NCI-H446 treated with DMSO at 0.1 percent for 48 hours (cell line): Measurements from ENCODE around the gene ARSI.
"Not testable (repeated sequence)": the region's sequence is repeated elsewhere in the genome, so short reads cannot be mapped to it uniquely, and the experiment has no call there.

Experiments used
- DNase-seq: peaks from one replicate; lab custom pipeline; 2025; lab: John Stamatoyannopoulos, UW

Gene ARSI

DNA sequence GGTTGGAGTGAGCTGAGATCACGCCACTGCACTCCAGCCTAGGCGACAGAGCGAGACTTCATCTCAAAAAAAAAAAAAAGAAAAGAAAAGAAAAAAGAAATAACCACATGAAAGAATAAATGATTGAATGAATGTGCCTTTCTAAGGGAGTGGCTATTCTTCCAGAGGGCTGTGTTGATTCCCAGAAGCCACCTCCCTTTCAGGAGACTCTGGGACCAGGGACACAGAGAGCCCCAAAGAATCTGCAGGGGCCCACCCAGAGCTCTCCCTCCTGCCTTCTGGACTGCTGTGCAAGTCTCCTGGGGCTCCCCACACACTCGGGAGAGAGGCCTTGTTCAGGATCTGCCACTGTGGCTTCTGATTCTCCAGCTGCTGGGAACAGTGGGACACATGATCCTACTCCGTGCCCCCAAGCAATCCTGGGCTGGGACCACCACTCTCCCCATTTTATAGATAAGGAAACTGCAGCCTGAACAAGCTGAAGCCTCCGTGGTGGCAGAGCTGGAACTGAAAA is 36.8 kb downstream of the ARSI start:
- no peak for DNase-seq

DNA sequence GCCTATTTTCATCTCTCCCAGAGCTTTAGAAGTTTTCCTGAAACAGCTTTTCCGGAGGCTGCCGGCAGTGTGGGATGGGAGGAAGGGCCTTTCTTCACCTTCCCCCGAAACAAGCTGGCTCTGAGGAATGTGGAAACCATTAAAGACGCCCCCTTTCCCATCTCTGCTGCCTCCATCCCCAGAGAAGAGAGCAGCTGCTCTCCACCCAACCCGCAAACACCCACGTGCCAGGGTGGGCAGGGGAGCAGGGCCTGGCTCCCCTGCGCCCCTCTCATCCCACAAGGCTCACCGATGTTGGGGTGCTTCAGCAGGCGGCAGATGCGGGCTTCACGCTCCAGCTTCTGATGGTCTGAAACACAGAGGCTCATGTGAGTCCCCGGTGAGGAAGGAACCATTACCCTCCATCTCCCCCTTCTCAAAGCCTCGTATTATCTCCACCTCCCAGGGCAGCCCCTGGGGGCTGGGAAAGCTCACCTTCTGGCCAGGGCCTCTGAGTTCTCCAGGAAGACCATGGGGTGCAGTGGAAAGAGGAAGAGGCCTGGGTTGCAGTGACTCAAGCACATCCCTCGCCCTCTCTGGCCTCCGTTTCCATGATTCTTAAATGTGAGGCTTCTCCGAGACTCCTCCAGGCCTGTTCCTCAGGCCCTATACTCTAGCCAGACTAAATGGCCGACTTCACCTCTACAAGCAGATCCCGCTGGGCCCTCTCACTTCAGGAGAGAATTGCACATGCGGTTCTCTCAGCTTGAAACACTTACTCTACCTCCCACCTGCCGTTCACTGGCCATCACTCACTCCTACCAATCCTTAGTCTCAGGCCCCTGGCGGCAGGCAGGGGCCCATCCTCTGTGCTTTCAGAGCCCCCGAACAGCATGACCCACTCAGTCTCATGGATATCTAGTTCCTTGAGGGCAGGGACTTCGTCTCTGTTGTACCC is 37.8 kb downstream of the ARSI start:
- DNase-seq: no peak

DNA sequence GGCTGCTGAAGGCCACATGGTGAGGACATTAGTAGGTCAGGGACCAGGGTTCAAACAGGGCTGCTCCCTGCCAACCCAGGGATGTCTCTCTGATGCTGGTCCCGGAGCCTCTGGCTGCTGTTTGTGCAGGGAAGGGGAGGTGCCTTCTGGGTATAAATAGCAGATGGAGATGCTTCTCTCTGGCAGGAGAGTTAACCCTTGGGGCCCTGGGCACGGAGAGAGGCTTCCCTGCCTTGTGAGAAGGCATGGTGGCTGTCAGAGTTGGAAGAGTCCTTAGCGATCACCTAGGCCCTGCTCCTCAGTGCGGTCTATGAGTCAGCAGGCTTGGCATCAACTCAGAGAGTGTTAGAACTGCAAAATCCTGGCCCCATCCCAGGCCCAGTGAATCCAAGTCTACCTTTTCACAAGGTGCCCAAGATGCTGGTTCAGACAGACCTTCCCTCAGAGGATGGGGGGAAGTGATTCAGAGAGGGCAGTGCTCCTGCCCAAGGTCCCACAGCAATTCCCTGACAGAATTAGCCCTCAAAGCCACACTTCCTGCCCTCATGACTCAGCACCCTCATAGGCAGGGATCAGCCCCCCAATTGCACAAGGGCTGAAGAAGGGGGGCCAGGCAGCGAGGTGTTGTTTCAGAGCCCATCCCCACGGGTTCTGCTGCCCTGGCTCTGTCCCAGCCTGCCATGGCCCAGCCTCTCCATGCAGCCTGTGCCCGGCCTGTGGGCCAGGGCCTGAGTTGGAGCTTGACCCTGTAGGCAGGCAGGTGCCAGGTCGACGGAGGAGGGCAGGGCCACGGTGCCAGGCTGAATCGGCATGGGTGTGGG is 38.7 kb downstream of the ARSI start:
- peak; percentile 36 for DNase-seq

DNA sequence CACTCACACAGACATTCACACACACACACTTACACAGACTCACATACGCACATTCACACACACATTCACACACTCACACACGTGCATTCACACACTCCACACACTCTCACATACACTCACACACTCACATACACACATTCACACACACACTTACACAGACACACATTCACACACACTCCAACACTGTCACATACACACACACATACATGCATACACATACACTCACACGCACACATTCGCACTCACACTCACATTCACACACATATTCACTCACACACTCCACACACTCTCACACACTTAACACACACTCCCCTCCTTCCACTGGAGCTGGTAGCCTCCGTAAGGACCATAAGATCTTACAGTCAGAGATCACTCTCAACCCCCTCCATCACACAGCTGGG is 39.3 kb downstream of the ARSI start:
- no peak for DNase-seq

DNA sequence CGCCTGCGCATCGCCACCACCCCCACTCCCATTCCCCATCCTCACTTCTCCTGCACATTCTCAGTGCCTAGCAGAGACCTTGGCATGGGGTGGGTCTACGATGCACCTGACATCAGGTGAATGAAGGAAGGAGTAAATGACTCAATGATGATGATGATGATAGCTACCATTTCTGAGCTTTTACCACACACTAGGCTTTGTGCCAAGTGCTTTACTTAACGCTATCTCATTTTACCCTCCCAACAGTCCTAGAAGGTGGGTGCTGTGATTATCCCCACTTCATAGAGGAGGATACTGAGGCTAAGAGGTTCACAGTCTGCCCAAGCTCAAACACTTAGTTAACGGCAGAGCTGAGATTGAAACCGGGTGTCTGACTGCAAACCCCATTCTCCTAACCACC is 40.2 kb downstream of the ARSI start:
- no peak for DNase-seq

DNA sequence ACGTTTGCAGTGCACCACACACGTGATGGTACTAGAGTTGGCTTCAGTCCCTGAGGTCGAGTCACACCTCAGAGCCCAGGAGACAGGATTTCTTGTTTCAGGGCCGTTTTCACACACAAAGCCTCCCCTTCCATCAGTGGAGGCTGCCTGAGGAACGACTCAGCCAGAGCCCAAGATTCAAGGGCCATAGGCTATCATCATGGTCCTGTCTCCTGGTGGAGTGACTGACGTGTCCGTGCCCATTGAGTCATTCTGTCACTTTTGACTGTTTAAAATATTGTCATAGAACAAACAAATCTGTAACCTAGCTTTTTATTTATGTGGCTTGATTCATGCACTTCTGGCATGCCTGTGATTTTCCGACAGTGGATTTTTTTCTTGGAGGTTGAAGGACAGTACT is 41.5 kb downstream of the ARSI start:
- no peak for DNase-seq

DNA sequence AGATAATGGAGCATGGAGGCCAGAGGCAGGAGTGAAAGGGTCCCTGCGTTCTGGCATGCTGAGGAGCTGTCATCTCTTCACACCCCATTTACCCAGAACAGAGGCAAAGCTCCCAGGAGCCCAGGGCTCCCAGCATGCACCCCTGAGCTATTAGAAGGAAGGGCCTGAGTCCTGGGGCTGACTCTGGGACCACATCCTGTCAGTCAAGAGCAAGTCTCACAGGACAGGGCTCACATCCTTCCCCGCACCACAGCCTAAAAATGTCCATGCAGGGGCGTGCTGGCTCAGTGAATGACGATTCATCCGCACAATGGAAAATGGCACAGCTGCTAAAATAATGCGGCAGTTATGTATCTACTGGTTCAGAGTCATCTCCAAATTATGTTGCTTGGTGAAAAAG is 44.6 kb downstream of the ARSI start:
- no peak for DNase-seq

DNA sequence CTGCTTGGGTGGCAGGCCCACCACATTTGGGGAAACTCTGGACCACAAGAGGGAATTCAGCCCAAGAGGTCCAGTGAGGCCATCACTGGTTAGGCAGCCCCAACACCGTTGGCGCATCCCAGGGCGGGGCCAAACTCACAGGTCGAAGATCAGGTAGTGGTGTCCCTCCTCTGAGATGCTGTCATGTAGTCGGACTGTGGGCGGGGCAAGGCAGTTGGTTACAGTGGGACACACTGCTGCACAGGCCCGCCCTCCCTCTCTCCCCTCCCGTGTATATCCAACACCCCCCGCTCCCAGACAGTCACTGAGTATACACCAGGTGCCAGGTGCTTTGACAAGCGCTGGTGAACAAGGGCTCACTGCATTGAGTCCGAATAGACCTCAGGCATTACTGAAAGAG is 45.3 kb downstream of the ARSI start:
- no peak for DNase-seq

DNA sequence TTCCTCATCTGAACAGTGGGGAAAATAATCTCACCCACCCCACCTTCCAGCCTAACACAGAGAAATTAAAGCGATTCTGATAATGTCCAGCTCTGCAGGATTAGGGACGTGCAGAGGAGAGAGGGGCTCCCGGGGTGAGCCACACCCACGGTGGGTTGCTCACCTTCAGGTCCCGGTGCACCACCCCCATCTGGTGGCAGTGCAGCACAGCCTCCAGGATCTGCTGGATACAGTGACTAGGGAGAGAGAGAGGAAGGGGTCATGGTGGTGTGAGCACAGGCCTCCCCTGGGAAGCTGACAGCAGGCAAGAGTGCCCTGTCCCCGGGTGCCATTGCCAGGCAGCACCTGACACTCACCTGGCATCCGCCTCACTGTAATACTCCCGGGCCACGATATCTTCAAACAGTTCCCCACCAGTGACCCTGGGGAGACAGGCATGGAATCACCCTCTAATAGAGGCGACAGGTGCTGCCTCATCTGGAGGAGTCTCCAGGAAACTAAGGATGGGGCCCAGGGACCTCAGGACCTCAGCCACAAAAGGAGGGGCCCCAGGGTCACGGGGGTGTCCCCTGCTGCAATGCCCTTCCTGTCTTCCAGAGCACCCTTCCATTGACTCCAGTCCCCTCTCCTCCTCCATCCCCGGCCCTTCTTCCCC is 46.2 kb downstream of the ARSI start:
- DNase-seq: no peak

DNA sequence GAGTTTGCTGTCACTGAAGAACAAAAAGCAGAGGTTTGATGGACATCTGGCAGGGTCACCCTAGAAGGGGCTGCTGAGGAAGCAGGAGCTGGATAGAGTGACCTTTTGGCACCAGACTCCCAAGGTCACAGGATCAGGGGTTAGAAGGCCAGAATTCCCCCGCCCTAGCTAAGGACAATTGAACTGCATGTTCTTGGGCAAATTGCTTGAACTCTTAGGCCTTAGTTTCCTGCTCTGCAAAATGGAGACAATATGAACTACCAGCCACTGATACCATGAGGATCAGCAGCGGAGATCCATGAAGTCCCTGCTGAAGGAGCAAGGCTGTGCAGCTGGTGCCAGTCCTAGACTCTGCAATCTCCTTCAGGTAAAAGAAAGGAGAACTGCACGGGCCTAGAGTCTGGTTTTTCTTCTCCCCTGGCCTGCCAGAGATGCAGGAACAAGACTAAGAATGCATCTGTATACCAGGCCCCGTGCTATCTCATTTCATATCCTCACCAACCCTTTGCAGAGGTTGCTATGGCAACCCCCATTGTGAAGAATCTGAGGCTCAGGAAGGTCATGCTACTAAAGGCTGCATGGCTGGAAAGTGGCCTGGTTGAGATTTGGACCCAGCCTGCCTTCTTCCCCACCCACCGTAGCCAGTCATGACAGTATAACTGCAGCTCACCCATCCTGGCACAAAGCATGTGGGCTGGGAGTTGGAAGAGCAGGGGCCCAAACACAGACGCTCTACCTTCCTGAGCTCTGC is 46.9 kb downstream of the ARSI start:
- no peak for DNase-seq

DNA sequence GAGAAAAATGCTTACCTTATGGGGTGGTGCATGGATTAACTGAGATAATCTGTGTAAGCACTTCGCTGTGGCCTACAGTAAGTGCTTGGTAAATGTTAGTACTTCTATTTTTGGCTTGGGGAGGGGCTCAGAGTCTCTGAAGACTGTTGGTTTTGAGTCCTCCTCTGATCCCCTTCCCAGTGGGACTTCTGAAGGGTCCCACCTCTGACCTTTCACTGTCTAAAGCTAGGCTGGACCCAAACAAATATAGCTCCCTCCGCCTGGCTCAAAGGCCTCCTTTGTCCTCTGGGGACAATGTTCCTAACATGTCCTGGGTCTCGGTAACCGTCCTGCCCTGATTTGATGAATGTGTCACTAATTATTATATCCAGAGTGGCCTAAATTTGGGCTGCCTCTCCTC is 47.9 kb downstream of the ARSI start:
- no peak for DNase-seq

DNA sequence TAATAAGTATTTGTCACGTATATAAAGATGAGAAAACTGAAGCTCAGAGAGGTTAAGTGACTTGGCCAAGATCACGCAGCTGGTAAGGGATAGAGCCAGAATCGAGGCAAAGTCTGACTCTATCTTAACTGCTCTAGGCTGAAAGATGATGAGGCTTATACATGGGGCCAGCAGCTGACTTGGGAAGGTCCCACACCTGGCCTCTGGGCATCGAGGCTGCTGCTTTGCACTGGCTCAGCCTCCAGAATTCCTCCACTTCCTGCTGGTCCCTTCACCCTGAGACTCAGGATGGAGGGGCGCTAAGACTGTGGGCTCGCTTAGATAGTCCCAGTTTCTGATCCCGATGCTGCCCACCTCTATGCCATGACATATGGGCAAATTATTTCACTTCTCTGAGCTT is 48.3 kb downstream of the ARSI start:
- DNase-seq: no peak

DNA sequence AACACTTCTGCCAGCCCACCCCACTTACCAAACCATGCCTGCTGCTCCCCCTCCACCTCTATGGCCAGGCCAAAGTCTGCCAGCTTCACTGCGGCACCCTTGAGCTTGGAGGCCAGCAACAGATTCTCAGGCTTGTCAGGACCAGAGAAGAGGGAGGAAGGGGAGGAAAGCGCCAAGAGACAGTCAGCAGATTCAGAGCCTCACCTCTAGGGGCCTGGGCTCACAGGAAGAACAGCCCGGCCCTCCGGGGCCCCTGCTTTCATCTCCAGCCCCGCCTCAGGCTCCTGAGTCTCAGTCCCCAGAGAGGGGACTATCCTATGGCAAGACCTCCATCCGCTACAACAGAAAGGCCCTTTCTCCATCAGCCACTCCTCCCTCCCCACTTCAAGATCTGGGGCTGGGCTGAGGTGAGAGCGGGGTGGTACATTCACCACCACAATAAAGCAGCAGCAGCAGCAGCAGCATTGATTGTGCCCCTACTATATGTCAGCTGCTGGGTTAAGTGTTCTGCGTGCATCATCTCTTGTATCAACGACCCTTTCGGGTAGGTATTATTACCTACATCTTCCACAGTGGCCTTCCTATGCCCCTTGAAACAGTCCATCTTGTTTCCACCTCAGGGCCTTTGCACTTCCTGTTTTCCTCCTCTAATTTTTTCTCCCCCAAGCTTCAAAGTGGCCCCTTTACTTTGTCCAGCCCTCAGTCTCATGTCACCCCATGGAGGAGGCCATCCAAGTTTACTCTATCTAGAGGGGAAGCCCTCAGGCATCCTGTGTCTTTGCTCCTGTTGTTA is 49.1 kb downstream of the ARSI start:
- no peak for DNase-seq

DNA sequence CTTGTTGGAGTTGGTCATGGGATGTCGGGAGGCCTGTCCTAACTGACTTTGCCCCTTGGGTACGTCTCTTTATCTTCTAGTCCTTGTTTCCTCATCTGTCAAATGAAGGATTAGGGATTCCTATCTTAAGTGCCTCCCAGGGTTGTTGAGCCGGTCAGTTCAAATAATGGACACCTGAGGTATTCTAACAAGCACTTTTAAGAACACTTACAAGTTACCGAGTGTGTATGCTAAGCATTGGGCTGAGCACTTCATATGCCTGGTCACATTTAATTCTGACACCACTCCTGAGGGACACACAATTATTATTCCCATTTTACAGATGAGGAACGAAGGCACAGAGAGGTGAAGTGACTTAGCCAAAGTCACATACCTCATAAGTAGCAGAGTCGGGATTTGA is 50.2 kb downstream of the ARSI start:
- DNase-seq: no peak

DNA sequence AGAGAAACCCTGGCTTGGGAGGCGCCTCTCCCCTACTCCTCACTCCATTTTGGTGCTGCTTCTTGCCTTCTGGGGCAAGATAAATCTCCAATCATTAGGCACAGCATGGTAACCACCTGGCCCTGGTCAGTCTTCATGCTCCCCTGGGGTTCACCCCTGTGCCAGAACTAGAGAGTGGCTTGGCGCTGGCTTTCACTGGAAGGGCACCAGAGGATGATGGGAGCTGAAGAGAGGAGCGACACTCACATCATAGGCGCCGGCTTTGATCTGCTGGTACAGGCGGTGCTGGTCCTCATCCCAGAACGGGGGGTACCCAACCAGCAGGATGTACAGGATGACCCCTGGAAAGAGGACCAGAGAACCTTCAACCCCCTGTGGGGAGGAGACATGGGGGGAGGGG is 51.2 kb downstream of the ARSI start:
- DNase-seq: no peak

DNA sequence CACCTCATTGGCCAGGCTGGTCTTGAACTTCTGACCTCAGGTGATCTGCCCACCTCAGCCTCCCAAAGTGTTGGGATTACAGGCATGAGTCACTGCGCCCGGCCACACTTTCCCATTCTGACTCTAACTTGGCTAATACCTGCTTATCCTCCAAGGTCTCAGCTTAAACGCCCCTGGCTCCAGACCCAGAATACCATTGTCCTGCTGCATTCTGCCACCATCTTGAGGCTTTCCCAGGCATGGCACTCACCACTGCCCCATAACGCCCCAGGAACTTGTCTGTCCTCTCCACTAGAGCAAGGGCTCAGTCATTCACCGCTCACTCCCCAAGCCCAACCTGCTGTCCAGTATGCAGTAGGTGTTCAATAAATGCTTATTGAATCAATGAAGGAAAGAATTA is 53.0 kb downstream of the ARSI start:
- DNase-seq: no peak

DNA sequence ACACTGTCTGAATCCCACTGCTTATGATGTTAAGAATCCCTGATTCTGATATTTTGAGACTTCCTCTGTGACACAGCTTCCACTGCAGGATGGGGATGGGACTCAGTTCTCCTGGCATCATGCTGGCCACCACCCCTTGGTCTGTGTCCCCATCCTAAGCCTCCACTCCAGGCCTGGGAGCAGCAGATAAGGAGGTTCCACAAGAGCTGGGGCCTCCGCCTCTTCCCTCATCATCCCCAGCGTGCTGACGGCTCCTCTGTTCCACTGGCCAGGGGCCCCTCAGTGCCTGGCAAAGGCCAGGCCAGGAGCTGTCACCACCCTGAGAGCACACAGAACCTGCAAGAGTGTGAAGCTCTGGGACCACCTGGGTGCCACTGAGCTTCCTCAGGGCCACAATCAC is 53.8 kb downstream of the ARSI start:
- DNase-seq: no peak

DNA sequence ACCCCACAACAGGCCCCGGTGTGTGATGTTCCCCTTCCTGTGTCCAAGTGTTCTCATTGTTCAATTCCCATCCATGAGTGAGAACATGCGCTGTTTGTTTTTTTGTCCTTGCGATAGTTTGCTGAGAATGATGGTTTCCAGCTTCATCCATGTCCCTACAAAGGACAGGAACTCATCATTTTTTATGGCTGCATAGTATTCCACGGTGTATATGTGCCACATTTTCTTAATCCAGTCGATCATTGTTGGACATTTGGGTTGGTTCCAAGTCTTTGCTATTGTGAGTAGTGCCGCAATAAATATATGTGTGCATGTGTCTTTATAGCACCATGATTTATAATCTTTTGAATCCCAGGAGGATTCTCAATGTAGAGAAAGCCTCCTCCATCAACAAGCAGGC is 54.2 kb downstream of the ARSI start:
- DNase-seq: not testable (repeated sequence)

DNA sequence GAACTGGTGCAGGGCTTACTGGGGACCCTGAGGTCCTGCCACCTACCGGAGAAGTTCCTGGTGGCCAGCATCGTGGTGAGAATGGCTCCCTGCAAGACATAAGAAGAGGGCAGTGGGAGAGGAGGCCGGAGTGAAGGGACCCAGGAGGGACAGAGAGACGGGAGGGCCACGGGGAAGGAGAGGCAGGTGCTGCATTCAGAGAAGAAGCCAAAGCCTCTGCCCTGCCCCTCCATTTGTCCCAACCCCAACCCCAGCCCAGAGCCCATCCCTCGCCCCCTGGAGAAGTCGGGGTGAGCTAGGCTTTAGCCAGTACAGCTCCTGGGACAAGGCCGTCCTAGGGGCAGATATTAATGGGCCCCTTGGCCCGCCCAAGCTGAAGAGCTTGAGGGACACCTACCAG is 55.0 kb downstream of the ARSI start:
- no peak for DNase-seq

DNA sequence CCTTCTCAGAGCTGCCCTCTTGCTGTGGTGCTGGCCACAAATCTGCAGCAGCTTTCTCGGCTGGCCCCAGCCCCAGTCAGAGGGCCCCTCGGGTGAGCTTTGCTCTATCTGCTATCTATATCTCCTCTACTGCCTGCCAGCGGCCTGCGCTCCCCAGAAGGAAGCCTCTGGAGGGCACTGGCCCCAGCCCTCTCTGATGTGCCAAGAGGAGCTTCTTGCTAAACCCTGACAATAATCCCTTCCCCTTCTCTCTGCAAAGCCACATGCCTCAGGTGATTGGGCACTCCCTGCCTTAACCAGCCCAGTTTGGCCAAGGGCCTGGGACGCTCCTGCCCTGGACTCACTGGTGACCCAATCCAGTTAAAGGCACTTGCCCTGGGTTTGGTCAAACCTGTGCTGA is 55.9 kb downstream of the ARSI start:
- DNase-seq: no peak

DNA sequence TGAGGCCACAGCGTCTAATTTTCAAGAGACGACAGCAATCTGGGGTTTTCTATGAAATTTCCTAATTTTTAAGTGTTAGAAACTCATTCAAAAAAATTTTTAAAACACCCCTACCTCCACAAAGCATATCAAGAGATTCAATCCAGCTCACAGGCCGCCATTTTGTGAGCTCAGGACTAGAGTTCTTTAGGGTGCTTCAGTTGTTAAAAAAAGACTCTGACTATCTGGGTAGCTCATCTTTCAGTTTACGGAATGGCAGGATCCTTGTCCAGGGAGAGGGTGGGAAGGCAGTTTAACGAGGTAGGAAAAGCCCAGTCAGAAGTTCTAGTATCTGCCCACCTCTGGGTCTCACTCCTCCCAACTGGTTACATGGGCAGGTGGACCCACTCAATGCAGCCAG is 56.3 kb downstream of the ARSI start:
- DNase-seq: no peak
